Measurements from ENCODE around the gene PNPLA5. TPM values are rescaled to one million over a fixed set of nuclear protein-coding genes. Genes with fewer than 3 reads are reported as not detected.

Gene PNPLA5
- total and polyA plus RNA-seq, 8 donors: 0.06 to 0.13 (median 0.08) TPM; not detected in 4

DNA sequence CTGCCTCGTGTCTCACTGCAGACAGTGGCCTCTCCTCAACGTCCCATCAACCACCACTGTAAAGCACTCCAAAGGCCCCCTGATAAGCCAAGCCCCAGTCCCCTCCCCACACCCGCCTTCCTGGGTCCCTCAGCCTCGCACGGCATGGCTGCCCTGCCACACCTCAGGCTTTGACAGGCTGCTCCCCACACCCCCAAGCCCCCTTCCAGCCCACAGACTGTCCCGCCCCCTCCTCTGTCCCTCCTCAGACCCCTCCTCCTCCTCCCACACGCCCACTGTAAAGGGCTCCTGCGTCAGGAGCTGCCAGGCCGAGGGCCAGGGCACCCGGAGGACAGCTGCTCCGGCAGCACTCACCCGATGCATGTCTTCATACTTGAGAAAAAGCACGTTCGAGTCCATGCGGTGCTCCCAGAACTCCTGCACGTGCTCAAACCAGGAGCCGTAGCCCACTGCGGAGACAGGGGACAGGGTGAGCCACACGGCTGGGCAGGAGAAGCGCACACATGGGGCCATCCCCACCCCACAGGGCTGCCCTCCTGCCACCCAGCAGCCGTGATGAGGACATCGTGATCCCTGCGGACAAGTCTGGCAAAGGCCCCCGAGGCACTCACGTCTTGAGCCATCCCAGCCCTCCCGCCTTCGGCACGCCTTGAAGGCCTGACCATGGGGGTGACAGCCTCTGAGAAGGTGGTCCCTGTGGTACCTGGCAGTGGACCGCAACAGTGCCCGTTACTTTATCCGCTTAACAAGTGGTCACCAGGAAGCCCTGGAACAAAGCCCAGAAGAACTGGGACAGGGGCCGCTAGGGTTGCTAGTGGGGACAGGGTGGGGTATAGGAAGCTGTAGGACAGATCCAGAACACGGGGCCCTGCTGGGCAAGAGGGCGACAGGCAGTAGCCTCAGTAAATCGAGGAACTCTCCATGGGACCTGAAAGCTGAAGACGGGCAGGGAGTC, 58.2 kb downstream of the PNPLA5 start:
- Histone ChIP-seq H3K27ac (no peak overlapping the region), H3K4me1 (peaks cover 0 to 4% of the 10 kb centered on the region in 2 donors), H3K9me3 (no peaks in the 10 kb centered on the region), H3K4me3 (no peak overlapping the region), H3K27me3 (peaks cover 0 to 41% of the 10 kb centered on the region in 2 donors), H3K36me3 (no peaks in the 10 kb centered on the region)
- intact Hi-C loops (cut with DNase I): no loop called here
- no peak for ATAC-seq
- peak in 1 of 4 donors; percentile 64 for DNase-seq
- TF ChIP-seq, protein P1, sequence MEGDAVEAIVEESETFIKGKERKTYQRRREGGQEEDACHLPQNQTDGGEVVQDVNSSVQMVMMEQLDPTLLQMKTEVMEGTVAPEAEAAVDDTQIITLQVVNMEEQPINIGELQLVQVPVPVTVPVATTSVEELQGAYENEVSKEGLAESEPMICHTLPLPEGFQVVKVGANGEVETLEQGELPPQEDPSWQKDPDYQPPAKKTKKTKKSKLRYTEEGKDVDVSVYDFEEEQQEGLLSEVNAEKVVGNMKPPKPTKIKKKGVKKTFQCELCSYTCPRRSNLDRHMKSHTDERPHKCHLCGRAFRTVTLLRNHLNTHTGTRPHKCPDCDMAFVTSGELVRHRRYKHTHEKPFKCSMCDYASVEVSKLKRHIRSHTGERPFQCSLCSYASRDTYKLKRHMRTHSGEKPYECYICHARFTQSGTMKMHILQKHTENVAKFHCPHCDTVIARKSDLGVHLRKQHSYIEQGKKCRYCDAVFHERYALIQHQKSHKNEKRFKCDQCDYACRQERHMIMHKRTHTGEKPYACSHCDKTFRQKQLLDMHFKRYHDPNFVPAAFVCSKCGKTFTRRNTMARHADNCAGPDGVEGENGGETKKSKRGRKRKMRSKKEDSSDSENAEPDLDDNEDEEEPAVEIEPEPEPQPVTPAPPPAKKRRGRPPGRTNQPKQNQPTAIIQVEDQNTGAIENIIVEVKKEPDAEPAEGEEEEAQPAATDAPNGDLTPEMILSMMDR (IDR thresholded peaks at IDR 0.05): no peak

DNA sequence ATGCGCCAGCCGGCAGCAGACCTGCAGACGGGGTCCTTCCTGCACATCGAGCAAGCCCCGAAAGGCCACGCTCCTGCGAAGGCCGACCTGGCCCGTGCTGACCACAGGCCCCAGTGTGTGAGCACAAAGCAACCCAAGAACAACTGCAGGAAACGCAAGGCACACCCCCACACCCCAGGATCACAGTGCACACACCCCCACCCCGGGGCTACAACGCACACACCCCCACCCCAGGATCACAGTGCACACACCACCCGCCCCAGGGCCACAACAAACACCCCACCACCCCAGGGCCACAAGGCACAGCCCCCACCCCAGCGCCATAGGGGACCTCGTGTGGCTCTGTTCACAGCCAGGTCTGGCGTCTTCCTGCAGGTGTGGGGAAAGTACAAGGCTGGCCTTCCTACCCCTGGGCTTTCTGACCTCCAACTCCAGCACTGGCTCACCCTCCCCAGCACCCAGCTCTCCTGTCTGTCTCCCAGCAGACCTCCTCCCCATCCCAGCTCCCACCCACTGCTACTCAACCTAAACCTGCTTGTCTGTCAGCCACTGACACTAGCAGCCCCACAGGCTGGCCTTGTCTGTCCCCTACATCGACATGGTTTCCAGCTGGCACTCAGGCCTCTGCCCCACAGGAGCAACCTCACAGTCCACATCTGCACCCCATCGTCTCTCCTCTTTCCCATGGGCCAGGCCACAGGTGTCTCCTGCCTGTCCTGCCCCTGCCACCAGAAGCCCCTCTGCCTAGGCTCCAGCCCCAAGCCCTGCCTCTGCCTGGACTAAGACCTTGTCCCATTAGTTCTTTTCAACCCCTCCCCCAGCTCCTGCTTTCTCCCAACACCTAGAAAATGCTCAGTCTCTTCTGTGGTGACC, 59.2 kb downstream of the PNPLA5 start:
- Histone ChIP-seq H3K9me3 (no peaks in the 10 kb centered on the region), H3K27me3 (peaks cover 0 to 44% of the 10 kb centered on the region in 2 donors), H3K36me3 (no peaks in the 10 kb centered on the region), H3K4me3 (no peak overlapping the region), H3K4me1 (peaks cover 0 to 4% of the 10 kb centered on the region in 2 donors), H3K27ac (no peak overlapping the region)
- intact Hi-C loops (cut with DNase I): no loop called here
- TF ChIP-seq, protein P1 (IDR thresholded peaks at IDR 0.05): no peak
- ATAC-seq (no peak), DNase-seq (no peak)

DNA sequence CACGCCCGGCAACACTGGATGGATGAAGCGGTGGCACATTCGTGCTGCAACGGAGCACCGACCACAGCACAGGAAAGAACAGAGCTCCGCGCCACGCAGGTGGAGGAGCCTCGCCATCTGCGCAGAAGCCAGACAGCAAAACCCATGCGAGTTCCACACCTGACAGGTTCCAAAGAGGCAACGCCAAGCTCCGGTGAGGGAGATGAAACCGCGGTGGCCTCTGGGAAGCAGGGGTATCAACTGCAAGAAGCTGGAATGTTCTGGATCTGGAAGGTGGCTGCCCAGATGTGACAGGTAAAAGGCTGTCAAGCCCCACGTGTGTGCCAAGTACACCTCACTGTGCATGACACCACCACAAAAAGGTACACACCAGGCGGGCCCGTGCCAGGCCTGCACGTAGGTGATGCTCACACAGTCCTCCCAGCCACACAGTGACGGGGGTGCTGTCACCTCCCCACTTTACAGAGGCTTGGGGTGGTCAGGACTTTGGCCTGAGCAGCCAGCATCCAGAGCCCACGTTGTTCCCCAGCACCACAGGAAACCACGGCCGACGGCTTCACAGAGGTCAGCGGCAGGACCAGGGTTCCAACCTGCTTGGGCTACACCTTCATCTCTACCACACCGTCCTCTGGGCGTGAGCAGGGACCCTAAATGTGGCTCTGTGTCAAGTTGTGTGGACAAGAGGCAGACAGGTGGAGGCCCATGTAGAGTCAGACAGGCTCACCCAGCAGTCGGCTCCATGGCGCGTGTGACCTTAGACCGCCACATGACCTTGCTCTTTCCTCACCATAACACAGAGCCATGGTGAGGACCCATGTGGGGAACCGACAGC, 60.0 kb downstream of the PNPLA5 start:
- intact Hi-C loops (cut with DNase I): no loop called here
- H3K27ac ChIP-seq: no peak overlapping the region
- ATAC-seq (no peak), DNase-seq (no peak)
- H3K9me3 ChIP-seq: no peaks in the 10 kb centered on the region
- H3K36me3 ChIP-seq: no peaks in the 10 kb centered on the region
- peaks cover 0 to 48% of the 10 kb centered on the region in 2 donors for H3K27me3 ChIP-seq
- peaks cover 0 to 4% of the 10 kb centered on the region in 2 donors for H3K4me1 ChIP-seq
- H3K4me3 ChIP-seq: no peak overlapping the region
- TF ChIP-seq, protein P1 (IDR thresholded peaks at IDR 0.05): no peak

DNA sequence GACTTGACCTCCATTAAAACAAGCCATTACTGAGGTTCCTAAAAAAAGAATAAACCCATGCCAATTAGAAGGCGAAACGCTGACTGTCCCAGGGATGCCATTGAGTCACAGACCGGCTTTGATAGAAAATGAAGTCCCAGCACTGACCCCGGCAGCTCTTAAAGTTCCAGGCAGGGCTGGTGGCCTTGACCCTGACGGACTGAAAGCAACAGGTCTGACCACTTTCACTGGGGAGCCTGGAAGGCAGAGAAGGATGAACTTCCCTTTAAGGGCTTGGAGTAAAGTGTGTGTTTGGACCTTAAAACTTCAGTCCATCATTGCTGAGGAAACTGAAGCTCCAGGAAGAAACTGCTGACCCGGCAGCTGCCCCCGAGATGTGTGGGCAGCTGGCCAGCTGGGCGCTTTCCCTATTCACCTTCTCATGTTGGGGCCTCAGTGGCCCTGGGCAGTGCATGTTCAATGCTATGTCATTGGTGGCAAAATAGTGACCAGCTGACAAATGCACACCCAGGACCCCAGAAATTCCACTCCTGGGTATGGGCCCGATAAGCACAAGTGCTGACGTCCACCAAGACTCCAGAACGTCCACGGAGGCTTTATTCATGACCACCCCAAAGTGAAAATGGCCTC, 60.8 kb downstream of the PNPLA5 start:
- ATAC-seq: no peak
- intact Hi-C loops (cut with DNase I): no loop called here
- TF ChIP-seq, protein P1 (IDR thresholded peaks at IDR 0.05): no peak
- Histone ChIP-seq H3K27ac (no peak overlapping the region), H3K4me1 (peaks cover 4 to 7% of the 10 kb centered on the region in 2 donors), H3K4me3 (no peak overlapping the region), H3K27me3 (peaks cover 0 to 54% of the 10 kb centered on the region in 2 donors), H3K9me3 (no peaks in the 10 kb centered on the region), H3K36me3 (no peaks in the 10 kb centered on the region)
- DNase-seq: no peak

Measured in left lung (tissue), 10 donors.